Fibroblast of mammary gland (primary cell): ENCODE data around the gene TADA2B.

Experiments
- DNase-seq: peaks from one replicate; pipeline ENCODE4 v3.0.0-alpha.2; 2010; ENCODE audit warnings: low read depth
- H3K4me3 ChIP-seq: 2 replicates; pipeline ENCODE4 v1.5.1; 2011; ENCODE audit warnings: low read depth, mild to moderate bottlenecking, low read length, moderate library complexity; ENCODE audit not compliant: control insufficient read depth
- CTCF ChIP-seq: conservative IDR thresholded peaks from 2 replicates; pipeline ENCODE4 v1.5.1; 2011; ENCODE audit warnings: low read depth, low read length, inconsistent platforms; ENCODE audit not compliant: control insufficient read depth, insufficient read depth

Gene TADA2B

DNA sequence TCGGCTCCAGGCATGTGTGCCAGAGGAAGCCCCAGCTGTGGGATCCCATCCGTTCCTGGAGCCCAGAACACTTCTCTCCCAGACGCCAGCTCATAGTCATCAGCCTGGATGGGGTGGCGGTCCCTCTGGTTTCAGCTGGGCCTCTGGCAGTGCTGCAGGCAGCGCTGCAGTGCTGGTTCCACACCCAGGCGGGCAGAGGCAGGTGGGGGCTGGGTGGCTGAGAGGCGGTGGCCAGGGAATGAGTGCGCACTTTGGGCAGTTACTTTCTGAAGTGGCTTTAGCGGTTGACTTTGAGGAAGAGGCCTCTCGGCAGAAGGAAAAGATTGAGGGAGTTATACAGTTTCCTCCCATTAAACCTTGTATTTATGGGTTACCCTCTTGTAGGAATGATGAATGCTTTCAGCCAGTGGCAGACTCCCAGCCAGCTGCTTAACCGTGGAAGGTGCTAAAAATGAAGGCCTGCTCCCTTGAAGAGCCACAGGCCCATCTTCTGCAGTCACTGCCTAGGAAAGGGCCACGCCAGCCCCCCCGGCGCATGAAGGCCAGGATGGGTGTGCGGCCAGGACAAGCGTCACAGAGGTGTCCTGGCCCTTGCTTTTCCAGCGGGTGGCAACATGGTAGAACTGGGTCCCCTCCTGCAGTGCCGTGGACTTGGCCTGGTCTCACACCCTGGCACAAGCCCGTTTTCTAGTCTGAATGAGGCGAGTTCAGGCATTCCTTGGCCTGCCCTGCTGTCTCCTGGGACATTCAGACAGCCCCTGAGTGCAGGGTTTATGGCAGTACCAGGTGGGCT lies 9.9 kb downstream of the TADA2B start:
- peak; percentile 22 for DNase-seq
- no peak overlapping the region for H3K4me3 ChIP-seq
- TF ChIP-seq CTCF, result no peak

DNA sequence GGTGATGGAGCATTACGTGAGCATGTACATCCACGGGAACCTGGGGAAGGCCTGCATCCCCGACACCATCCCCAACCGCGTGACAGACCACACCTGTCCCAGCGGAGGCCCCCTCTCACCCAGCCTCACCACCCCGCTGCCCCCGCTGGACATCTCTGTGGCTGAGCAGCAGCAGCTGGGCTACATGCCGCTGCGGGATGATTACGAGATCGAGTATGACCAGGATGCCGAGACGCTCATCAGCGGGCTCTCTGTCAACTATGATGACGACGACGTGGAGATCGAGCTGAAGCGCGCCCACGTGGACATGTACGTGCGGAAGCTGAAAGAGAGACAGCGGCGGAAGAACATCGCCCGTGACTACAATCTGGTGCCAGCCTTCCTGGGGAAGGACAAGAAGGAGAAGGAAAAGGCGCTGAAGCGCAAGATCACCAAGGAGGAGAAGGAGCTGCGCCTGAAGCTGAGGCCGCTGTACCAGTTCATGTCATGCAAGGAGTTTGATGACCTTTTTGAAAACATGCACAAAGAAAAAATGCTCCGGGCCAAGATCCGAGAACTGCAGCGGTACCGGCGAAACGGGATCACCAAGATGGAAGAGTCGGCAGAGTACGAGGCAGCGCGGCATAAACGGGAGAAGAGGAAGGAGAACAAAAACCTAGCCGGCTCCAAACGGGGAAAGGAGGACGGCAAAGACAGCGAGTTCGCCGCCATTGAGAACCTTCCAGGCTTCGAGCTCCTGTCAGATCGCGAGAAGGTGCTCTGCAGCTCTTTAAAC lies 11.1 kb downstream of the TADA2B start:
- no peak overlapping the region for H3K4me3 ChIP-seq
- TF ChIP-seq CTCF, result no peak
- no peak for DNase-seq

DNA sequence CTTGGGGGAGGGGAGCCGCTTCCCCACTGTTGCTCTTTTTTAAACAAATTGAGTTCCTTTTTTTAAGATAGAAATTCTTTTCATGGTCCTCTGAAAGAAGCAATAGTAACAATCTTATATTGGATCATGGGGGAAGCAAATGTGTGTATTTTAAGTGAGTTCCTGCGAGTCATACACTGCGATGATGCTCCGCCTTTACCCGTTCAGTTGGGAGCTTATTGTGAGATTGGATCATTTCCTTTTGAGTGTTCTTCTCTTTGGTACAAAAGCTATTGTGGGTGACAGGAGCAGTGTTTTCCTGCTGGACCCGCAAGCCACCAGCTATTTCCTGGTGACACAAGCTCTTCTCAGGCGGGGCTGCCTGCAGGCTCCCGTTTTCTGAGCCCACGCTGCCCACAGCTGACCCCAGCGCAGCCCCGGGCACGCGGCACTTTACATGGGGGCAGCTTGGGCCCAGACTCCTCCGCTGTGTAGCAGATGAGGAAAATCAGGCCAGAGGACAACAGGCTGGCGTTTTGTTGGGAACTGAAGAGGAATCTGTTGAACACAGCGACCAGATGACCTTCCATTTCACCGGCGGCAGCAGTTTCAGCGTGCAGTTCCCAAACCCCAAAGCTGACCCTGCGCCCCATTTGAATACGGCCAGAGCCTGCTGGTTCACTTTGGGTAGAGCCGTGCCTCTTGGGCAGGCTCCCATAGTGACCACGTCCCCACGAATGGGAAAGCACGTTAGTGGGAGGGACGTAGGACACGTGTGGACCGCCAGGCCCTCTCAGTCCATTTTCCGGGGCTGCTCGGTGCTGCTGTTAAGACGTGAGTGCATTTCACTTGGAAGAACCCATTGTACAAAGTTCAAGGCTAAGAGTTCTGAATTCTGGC lies 12.2 kb downstream of the TADA2B start:
- no peak for TF ChIP-seq CTCF
- H3K4me3 ChIP-seq, result no peak overlapping the region
- DNase-seq, result peak; percentile 53

DNA sequence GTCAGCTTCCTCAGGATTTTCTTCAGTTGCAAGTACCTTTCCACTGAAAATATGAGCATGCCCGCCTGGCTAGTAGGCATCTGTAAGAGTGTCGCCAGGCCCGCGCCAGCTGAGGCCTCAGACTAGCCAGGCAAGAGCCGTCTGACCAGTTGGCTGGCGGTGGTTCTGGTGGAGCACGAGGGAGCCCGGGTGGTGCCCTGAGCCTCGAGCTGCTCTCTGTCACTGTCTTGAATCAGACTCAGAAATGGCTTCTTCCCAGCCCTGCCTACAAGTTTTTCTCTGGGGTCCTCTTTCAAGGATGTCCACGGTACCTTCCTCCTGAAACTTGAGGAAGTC lies 12.8 kb downstream of the TADA2B start:
- TF ChIP-seq CTCF, result no peak
- no peak overlapping the region for H3K4me3 ChIP-seq
- no peak for DNase-seq

- H3K4me3 ChIP-seq, result no peak overlapping the region
- DNase-seq, result no peak
- TF ChIP-seq CTCF, result no peak
These were observed 15.6 kb downstream of the TADA2B start for GRCh38 chr4:7058792-7059191.

GRCh38 chr4:7059662-7060061 lies 16.5 kb downstream of the TADA2B start:
- H3K4me3 ChIP-seq, result no peak overlapping the region
- DNase-seq, result no peak
- no peak for TF ChIP-seq CTCF
